Stomach (tissue), 4 donors: ENCODE data around the gene PLCB1.

Source experiments
- CTCF ChIP-seq, 7 experiments: fragments of 450-650 bp in 4 of 7; fragments of 200-600 bp in 3 of 7; sonication (generic) in 3 of 7; IDR thresholded peaks; one replicate each; pipeline ENCODE4 v1.5.1; 2016 to 2019; ENCODE audit warnings: antibody characterized with exemption in 7 of 7, control low read depth in 2 of 7, mild to moderate bottlenecking in 1 of 7
- EP300 ChIP-seq: sonication (generic); formaldehyde crosslinking; IDR thresholded peaks from one replicate; pipeline ENCODE4 v1.6.1; 2017; ENCODE audit warnings: antibody characterized with exemption
- POLR2A ChIP-seq, 4 donors: fragments of 450-650 bp; IDR thresholded peaks; one replicate each; pipeline ENCODE4 v1.6.1; 2016; ENCODE audit warnings: antibody characterized with exemption in 4 of 4, control low read depth in 2 of 4, mild to moderate bottlenecking in 1 of 4, moderate library complexity in 1 of 4

DNA sequence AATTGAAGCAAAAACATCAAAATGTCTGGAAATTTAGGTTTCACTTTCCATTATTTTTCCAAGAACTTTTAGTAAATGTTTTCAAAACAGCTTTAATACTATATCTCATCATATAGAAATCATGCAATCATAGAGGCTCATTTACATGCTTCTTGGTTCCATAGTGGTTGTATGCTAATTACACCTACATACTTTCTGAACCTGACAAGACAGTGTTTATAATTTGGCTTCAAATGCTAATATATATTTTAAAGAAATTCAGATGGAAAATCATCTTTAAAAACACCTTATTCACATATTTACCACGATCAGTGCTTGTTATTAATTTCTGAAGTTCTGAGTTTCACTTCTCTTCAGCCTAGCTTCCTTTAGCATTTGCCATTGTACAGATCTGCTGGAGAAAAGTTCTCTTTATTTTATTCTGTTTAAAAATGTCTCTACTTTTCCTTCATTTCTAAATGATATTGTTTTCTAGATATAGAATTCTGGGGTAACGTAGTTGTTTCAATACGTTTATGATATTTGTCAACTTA lies 89.9 kb downstream of the PLCB1 start:
- TF ChIP-seq CTCF (IDR thresholded peaks at IDR 0.05) (no peak), POLR2A (IDR thresholded peaks at IDR 0.05) (no peak), EP300 (no peak)
